Omental fat pad (tissue), 4 donors: ENCODE data around the gene LIG1. TPM values are rescaled to one million over a fixed set of nuclear protein-coding genes. Genes with fewer than 3 reads are reported as not detected.

ENCODE experiments used
- ATAC-seq: fragments of 150-250 bp; one replicate; pipeline ENCODE4 v1.9.1; 2016; ENCODE audit warnings: mild to moderate bottlenecking, moderate library complexity; ENCODE audit not compliant: low FRiP score
- DNase-seq: peaks from one replicate; pipeline ENCODE4 v3.0.0-alpha.2; 2019; ENCODE audit warnings: low spot score
- CTCF ChIP-seq, 3 donors: fragments of 450-650 bp; IDR thresholded peaks; one replicate each; pipeline ENCODE4 v1.5.1; 2016 to 2017; ENCODE audit warnings: antibody characterized with exemption in 3 of 3, mild to moderate bottlenecking in 3 of 3, moderate library complexity in 2 of 3
- total RNA-seq, 4 donors: library from RNA; depleted of rRNA; stranded (reverse); fragments of >200 nt; gene quantifications; one replicate each; pipeline ENCODE4 v1.1.0, GENCODE V29; 2016

The LIG1 gene
- total RNA-seq, 4 donors from 2014 or later = 6.1 to 10.9 (median 7.3) TPM

GRCh38 chr19:48203794-48204628, 33.9 kb upstream of the LIG1 start:
- ATAC-seq (peak; percentile 99), DNase-seq (peak; percentile 62)
- TF ChIP-seq CTCF (IDR thresholded peaks at IDR 0.05) = no peak

- ATAC-seq (no peak), DNase-seq (no peak)
- TF ChIP-seq CTCF (IDR thresholded peaks at IDR 0.05) = no peak
These were observed 33.2 kb upstream of the LIG1 start for GRCh38 chr19:48203222-48203793.

GRCh38 chr19:48196933-48197665, 27.0 kb upstream of the LIG1 start:
- TF ChIP-seq CTCF (IDR thresholded peaks at IDR 0.05) = no peak
- no peak for ATAC-seq
- DNase-seq = no peak

- ATAC-seq = no peak
- no peak for DNase-seq
These were observed 26.2 kb upstream of the LIG1 start for GRCh38 chr19:48196321-48196763.

GRCh38 chr19:48194844-48195830, 25.0 kb upstream of the LIG1 start:
- ATAC-seq (no peak), DNase-seq (no peak)

More at GRCh38 chr19:48196321-48196763, 26.2 kb upstream of the LIG1 start:
- no peak for TF ChIP-seq CTCF (IDR thresholded peaks at IDR 0.05)

More at GRCh38 chr19:48194844-48195830, 25.0 kb upstream of the LIG1 start:
- TF ChIP-seq CTCF (IDR thresholded peaks at IDR 0.05) = no peak
